Muscle of arm (tissue), 12 donors: ENCODE results near the gene ARMC9. TPM values are rescaled to one million over a fixed set of nuclear protein-coding genes. Genes with fewer than 3 reads are reported as not detected.

Source experiments
- DNase-seq: peaks from one replicate; pipeline ENCODE4 v3.0.0-alpha.2; 2013
- polyA plus RNA-seq, 12 donors: library from polyadenylated mRNA; unstranded; fragments of 120-200 nt; gene quantifications; one replicate each; pipeline ENCODE4 v1.2.1, GENCODE V29; 2013; ENCODE audit not compliant: insufficient read length in 12 of 12

ARMC9 gene
- polyA plus RNA-seq, 12 donors: 3.3 to 10.0 (median 5.5) TPM; not detected in 1

DNA sequence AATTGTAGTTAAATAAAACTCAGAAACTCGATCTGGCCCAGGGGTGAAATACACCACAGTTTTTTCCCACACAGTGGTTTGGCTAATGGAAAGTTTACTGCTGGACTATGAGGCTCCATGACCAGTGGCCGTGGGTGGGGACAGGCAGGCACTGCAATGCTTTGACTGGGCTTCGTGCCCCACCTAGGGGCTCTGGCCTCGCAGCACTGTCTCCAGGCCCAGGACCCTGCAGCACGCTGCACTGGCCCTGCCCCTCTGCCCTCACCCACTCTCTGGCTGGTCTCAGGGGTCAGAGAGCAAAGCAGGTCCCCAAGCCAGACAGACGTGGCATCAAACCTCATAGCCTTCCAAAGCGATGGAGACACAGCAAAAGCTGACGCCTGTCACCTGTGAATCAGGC is 183.7 kb downstream of the ARMC9 start:
- DNase-seq: no peak

DNA sequence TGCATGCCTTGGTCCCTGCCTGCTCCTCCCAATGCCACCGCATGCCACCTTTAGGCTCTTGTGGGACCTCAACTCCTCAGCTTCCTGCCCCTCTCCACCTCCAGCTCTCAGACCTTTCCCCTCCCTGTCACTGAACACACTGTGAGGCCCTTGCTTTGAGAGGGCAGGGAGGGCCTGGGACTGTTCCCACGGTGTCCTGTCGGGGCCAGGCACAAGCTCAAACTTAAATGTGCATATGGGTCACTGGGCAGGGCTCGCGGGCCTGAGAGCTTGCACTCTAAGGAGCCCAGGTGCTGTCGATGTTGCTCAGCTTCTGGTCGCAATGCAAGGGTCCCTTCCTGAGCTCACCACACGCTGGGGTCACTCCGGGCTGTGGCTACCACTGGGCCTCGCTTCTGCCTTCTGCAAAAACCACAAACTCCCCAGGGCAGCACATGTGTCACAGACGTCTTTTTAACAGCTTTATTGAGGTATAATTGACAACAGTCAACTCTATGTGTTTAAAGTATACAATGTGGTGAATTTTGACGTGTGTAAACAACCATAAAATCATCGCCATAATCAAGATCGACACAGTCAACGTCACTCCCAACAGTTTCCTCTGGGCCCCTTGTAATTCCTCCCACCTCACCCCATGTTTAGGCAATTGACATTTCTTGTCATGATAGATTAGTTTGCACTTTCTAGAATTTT is 185.1 kb downstream of the ARMC9 start:
- DNase-seq: no peak

DNA sequence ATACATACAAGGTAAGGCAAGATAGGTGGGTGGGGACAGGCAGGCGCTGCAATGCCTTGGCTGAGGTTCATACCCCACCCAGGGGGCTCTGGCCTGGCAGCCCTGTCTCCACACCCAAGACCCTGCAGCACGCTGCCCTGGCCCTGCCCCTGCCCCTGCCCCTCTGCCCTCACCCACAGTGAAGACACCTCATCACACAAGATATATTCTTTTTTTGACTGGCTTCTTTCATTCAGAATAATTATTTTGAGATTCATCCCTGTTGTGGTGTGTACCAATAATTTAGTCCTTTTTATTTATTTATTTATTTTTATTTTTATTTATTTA is 185.6 kb downstream of the ARMC9 start:
- no peak for DNase-seq

GRCh38 chr2:231384970-231385369 is 186.5 kb downstream of the ARMC9 start:
- DNase-seq: no peak

DNA sequence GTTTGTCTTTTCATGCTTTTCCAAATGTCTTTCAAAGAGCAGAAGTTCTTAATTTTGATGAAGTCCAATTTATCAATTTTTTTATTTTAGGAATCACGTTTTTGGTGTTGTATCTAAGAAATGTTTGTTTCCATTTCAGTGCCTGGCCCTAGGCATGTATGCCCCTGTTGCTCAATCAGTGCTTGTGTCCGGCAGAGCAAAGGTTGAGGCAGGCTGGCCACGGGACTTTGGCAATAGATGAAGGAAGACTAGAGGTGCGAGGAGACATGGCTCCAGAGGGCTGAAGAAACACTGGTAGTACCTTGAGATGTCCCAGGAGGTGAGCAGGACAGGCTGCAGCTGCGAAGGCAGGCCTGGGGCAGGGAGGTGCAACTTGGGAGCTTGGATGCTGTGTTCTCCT is 187.0 kb downstream of the ARMC9 start:
- DNase-seq: no peak

- no peak for DNase-seq
Measured at GRCh38 chr2:231386446-231386845, 188.0 kb downstream of the ARMC9 start.

DNA sequence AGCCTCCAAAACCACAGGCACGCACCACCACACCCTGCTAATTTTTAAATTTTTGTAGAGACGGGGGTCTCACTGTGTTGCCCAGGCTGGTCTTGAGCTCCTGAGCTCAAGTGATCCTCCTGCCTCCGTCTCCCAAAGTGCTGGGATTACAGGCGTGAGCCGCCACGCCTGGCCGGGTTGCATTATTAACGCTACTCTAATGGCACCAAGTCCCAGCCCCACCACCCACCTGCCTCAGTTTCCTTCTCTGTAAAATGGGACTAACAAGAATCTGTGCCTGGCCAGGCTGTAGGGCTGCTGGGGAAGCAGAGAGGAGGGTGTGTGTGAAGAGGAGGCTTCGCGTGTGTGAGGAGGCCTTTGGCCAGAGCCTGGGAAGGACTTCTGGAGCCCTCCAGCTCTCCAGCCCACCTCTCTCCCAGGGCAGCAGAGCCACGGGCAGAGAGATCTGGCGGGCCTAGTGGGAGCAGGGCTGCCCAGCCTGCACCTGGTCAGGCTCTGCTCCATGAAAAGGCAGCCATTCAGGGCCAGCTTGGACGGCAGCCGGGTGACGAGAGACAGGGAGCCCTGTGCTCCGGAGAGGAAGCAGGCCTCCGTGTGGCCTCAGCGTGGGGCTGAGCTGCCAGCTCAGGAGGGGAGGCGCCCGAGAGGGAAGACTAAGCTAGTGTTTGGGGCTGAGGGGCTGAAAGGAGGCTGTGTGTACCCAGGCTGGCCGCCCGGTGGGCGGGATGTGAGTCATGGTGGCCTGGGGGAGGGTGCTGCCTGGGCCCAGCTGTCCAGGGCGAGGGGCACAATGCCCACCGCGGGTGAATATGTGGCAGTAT is 189.7 kb downstream of the ARMC9 start:
- DNase-seq: no peak

DNA sequence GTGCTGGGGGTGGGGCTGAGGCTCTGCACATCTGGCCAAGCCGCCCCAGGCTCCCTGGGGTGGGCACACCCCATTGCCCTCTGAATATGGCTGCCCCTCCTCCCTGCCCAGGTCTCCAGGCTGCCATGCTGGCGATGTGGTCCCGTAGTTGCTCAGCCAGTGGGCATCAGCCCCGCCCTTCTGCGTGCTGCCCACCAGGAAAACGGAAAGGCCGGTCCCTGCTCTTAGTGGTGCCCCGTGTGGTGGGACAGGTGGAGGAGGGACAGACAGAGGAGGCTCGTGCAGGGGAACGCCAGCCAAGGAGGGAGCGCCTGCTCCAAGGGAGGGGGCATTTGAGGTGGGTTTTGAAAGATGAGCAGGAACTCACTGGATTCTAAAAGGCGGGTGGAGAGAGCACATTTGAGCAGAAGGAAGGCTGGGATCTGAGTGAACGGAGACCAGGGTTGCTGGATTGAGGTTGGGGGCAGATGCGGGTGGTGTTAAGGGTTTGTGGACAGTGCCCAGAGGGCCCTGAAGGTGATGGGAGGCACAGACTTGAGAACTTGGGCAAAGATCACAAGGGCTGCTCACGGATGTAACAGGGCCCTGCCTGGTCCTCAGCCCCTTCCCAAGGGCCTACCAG is 190.4 kb downstream of the ARMC9 start:
- DNase-seq: no peak

DNA sequence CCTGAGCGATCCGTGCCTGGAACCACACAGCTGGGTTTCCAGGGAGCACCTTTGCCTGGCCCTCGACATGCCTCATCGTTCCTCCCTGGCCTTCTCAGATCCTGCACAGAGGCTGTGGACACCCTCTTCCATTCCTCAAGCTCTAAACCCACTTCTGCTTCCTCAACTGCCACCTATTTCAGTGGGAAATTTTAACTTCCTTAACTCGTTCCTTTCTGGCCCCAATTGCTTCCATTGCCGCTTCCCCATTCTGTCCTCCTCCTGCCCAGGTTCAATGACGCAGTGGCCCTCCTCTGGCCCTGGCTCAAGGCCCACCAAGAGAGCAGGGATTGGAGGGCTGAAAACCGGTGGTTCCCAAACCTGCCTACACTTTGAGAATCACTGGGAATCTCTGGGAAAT is 192.2 kb downstream of the ARMC9 start:
- DNase-seq: no peak

GRCh38 chr2:231391981-231392380 is 193.6 kb downstream of the ARMC9 start:
- no peak for DNase-seq

DNA sequence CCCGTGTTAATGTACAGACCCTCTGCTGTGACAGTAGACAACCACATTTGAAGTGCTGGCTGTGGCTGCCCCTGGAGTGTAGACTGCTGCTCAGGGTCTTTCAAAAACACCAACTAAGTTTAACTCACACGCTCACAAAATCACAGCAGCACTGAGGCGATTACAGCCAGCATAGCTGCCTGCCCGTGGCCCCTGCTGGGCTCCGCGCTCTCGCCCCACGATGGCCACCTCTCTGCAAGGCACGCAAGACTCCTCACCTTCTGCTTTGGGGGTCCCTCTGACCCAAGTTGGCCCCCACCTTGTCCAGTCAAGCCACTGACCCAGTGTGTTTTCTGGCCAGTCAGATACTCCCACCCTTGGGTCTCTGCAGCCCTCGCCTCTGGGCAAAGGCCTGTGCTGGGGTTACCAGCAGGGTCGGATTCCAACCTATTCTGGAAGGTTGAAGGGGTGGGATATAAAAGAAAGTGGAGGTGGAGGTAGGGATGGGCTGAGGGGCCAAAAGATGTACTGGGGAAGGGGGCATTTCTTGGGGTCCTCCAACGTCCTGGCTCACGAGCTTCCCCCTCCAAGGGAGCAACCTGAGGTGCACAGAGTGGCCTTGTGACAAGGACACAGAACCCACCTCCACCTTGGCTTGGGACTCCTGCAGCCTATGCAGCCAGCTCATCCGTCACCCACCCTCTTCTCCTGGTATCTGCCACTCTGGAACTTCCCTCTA is 194.2 kb downstream of the ARMC9 start:
- no peak for DNase-seq

- no peak for DNase-seq
Measured at GRCh38 chr2:231393149-231394131, 195.0 kb downstream of the ARMC9 start.

- no peak for DNase-seq
Measured at GRCh38 chr2:231394211-231395141, 196.0 kb downstream of the ARMC9 start.

- no peak for DNase-seq
Measured at GRCh38 chr2:231395188-231396057, 197.0 kb downstream of the ARMC9 start, which contains the start of gene B3GNT7. Gene B3GNT7 (plus strand): TSS chr2:231395710. CDS start chr2:231395804, 94 bp downstream.

GRCh38 chr2:231396058-231396821 is 197.8 kb downstream of the ARMC9 start:
- no peak for DNase-seq

DNA sequence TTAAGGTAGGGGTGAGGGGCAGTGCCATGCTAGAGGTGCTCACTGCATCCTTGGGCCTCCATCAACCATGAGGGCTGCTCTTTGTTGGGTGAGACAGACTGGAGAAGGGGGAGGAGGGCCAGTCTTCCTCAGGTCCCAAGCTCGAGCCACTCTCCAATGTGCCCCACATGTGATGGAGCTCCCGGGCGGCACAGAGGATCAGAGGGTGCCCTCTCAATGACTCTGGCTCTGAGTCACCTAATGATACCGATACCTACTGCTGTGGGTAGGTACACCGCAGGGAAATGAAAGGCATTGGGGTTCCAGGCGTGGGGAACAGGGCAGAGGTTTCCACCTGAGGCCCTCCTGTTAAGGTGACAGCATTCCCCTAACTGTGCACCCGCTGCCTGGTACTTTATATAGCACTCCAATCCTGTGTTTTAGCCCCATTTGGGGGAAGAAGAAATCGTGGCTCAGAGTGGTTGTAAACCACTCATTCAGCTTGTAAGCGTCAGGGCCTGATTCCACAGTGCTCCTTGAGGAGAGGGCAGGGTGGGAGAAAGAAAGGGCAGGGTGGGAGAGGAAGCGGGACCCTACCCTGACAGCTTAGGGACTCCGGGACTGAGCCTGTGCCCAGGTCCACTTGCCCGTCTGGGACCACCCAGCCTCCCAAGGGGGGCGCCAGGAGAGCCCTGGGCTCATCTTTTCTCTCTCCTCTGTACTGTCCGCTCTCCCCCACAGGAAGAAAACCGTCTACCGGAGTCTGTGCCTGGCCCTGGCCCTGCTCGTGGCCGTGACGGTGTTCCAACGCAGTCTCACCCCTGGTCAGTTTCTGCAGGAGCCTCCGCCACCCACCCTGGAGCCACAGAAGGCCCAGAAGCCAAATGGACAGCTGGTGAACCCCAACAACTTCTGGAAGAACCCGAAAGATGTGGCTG is 198.8 kb downstream of the ARMC9 start:
- DNase-seq: no peak

- DNase-seq: no peak
Measured at GRCh38 chr2:231397928-231398294, 199.5 kb downstream of the ARMC9 start.
